Globus pallidus (tissue), 1 donor: ENCODE results near the gene GNB3.
"Not testable (repeated sequence)": the region's sequence is repeated elsewhere in the genome, so short reads cannot be mapped to it uniquely, and the experiment has no call there.

Source experiments
- DNase-seq: peaks from one replicate; pipeline ENCODE4 v3.0.0-alpha.2; 2015; ENCODE audit warnings: low spot score

Gene GNB3

DNA sequence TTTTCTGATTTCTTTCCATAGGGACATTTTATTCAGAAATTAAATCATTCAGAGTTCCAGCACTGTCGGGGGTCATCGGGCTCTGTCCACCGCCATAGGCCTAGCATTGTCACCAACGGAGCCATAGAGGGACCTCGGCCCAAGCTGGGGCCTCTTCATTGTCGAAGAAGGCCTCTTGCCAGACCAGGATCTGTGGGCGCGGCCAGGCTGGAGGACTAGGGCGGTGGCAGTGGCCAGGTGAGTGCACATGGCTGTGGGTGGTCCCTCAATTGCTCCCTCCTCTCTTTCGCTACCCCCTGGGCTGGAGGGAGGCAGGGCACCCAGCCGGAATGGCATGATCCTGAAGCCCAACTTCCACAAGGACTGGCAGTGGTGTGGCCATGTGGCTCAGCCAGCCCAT is 43.0 kb downstream of the GNB3 start:
- no peak for DNase-seq

DNA sequence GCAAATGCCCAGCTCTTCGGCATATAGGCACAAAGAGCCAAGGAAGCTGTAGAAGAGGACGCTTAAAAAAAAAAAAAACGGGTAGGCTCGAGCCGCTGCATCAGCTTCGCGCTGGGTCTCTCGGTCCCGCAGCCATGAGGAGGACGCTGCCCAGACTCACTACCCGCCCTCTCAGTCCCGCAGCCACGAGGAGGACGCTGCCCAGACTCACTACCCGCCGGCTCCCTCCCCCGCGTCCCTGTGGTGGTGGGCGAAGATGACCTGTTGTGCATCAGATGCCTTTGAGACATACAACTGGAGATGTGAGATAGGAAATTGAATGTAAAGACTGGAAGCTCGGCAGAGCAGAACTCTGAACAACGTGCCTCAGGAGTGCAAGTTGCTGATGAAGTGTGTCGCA is 43.8 kb downstream of the GNB3 start:
- DNase-seq = no peak

- DNase-seq = not testable (repeated sequence)
Observed at GRCh38 chr12:6886206-6886999, 45.7 kb downstream of the GNB3 start.

- no peak for DNase-seq
Observed at GRCh38 chr12:6887460-6887859, 46.7 kb downstream of the GNB3 start.

- no peak for DNase-seq
Observed at GRCh38 chr12:6888360-6888759, 47.6 kb downstream of the GNB3 start.

DNA sequence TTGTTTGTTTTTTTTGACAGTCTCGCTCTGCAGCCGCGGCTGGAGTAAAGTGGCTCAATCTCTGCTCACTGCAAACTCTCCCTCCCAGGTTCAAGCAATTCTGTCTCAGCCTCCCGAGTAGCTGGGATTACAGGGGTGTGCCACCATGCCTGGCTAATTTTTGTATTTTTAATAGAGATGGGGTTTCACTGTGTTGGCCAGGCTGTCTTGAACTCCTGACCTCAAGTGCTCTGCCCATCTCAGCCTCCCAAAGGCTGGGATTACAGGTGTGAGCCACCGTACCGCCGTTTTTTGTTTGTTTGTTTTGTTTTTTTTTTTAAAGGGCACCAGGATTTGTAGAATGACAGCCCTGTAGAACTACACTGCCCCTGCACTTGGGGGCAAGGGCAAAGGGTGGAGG is 48.1 kb downstream of the GNB3 start:
- not testable (repeated sequence) for DNase-seq

DNA sequence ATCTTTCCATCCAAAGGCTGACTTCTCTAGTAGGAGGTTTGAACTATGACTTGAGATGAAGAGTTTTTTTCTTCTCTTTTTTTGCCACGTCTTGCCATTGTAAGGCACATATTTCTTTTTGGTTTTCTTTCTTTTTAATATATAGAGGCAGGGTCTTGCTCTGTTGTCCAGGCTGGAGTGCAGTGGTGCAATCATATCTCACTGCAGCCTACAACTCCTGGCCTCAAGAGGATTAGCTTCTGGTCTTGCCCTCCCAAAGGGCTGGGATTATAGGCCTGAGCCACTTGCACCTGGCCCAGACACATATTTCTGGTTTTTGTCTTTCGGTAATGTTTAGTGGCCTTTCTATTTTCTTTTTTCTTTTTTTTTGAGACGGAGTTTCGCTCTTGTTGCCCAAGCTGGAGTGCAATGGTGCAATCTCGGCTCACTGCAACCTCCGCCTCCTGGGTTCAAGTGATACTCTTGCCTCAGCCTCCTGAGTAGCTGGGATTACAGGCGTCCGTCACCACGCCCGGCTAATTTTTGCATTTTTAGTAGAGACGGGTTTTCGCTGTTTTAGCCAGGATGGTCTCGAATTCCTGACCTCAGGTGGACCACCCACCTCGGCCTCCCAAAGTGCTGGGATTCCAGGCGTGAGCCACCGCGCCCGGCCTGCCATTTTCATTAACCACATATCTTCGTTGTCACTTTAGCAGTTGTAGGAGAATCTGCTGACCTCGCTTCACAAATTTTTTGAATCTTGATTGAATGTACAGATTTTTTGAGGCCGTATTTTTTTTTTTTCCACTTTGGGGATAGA is 49.2 kb downstream of the GNB3 start:
- not testable (repeated sequence) for DNase-seq

DNA sequence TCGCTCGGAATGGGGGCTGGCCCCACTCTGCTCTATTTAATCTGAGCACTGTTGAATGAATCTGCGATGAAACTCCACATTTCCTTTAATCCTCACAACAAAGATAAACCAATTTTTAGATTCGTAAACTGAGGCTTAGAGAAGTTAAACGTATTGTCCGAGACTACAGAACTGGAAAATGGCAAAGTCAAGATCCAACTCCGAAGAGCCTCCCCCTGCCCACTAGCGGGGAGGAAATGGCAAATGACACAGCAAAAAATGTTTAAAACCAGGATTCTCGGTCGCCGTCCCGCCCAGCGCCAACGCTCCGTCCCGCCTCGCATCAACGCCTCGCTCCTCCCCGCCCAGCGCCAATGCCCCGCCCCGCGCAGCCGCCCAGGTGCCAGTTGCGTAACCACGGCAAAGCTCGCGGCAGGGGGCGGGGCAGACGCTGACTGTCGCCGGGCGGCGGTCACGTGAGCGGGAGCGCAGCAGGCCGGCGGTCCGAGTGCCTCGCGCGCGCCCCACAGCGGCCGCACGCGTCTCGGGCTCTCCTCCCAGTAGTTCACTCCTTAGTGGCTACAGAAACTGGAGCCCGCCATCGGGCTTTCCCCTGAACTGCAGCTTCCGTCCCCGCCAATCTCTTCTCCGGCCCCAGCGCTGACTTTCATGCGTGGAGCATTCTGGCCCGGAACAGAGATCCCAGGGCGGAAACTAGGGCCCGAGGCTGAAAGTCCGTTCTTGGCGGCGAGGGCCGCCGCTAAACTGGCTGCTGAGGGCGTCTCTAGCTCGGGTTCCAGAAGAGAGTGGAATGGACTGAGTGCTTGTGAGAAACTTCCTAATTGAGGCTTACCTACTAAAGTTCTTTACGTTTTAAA is 50.3 kb downstream of the GNB3 start:
- DNase-seq = peak; percentile 97

- no peak for DNase-seq
Observed at GRCh38 chr12:6891646-6892001, 50.9 kb downstream of the GNB3 start.

DNA sequence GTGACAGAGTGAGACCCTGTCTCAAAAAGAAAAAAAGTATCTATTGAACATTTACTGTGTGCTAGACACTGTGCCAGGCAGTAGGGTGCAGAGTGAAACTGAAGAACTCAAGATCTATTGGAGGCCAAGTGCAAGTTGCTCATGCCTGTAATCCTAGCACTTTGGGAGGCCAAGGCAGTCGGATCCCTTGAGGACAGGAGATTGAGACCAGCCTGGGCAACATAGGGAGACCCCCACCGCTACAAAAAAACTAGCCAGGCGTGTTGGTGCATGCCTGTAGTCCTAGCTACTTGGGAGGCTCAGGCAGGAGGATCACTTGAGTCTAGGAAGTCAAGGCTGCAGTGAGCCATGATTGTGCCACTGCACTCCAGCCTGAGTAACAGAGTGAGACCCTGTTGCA is 52.0 kb downstream of the GNB3 start:
- DNase-seq = not testable (repeated sequence)

DNA sequence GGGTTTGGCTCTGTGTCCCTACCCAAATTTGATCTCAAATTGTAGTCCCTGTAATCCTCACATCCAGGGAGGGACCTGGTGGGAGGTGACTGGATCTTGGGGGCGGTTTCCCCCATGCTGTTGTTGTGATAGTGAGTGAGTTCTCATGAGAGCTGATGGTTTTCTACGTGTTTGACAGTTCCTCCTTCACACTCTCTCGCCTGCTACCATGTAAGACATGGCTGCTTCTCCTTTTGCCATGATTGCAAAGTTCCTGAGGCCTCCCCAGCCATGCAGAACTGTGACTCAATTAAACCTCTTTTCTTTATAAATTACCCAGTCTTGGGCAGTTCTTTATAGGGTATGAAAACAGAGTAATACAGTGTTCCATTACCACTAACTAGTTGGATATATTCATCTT is 53.6 kb downstream of the GNB3 start:
- DNase-seq = no peak
